ENCODE measurements around the gene HDAC7. TPM values are rescaled to one million over a fixed set of nuclear protein-coding genes. Genes with fewer than 3 reads are reported as not detected.
A peak's percentile ranks its signal among the peaks of the same experiment; 100 is the strongest.

The HDAC7 gene
- total and polyA plus RNA-seq, 2 of the 13 experiments (the other 11 are each of a cell fraction or from before 2014, with no cell fraction given): 4.6 to 10.8 TPM

GRCh38 chr12:47773062-47773857 is 46.4 kb downstream of the HDAC7 start, which contains the start of gene SLC48A1 (continued):
- TF ChIP-seq TFDP2 (CRISPR knock-in tag; IDR thresholded peaks at IDR 0.05): no peak
- no peak for TF ChIP-seq SP1 (IDR thresholded peaks at IDR 0.05)
- TF ChIP-seq SP1 (CRISPR knock-in tag; IDR thresholded peaks at IDR 0.05): peak; percentile 46; the same call in 1 of the 2 replicates
- TF ChIP-seq ZNF772 (CRISPR knock-in tag; IDR thresholded peaks at IDR 0.05): no peak
- no peak for TF ChIP-seq ZNF333 (CRISPR knock-in tag; IDR thresholded peaks at IDR 0.05; ENCODE audit: borderline replicate concordance)
- no peak for TF ChIP-seq ZNF296 (CRISPR knock-in tag; conservative IDR thresholded peaks at IDR 0.05)
- TF ChIP-seq MIER2 (CRISPR knock-in tag; IDR thresholded peaks at IDR 0.05): no peak
- TF ChIP-seq ZUFSP (CRISPR knock-in tag; IDR thresholded peaks at IDR 0.05; ENCODE audit: borderline replicate concordance): no peak
- peak; percentile 13; the same call in 1 of the 2 replicates for TF ChIP-seq TFDP1 (CRISPR knock-in tag; IDR thresholded peaks at IDR 0.05; ENCODE audit: borderline replicate concordance)
- TF ChIP-seq ZNF142 (CRISPR knock-in tag; IDR thresholded peaks at IDR 0.05): peak; percentile 66; the same call in 1 of the 2 replicates
- TF ChIP-seq HMGXB4 (CRISPR knock-in tag; IDR thresholded peaks at IDR 0.05; ENCODE audit: borderline replicate concordance in 1 of 2, low read depth in 1 of 2): peak; percentile 27 to 42; a peak in 2 of 4 replicates
- no peak for TF ChIP-seq XBP1 (CRISPR knock-in tag; IDR thresholded peaks at IDR 0.05)
- TF ChIP-seq ONECUT2 (CRISPR knock-in tag; IDR thresholded peaks at IDR 0.05): no peak
- TF ChIP-seq ZNF768 (CRISPR knock-in tag; IDR thresholded peaks at IDR 0.05): 0 out of 2 replicates have a peak, but pooled peaks have one; percentile 3
- no peak for TF ChIP-seq NFKBIZ (CRISPR knock-in tag; IDR thresholded peaks at IDR 0.05)
- TF ChIP-seq TAF1 (CRISPR knock-in tag; IDR thresholded peaks at IDR 0.05): peak; percentile 21; the same call in 1 of the 2 replicates
- no peak for TF ChIP-seq RELA (CRISPR knock-in tag; IDR thresholded peaks at IDR 0.05)
- no peak for TF ChIP-seq SKI (IDR thresholded peaks at IDR 0.05; ENCODE audit: partially characterized antibody)

Measured in HepG2 (cell line).